NCI-H748 (cell line): ENCODE measurements around the gene RNF152.
A peak's percentile ranks its signal among the peaks of the same experiment; 100 is the strongest.
"Not testable (repeated sequence)": the region's sequence is repeated elsewhere in the genome, so short reads cannot be mapped to it uniquely, and the experiment has no call there.

Source experiments
- DNase-seq: peaks from one replicate; lab custom pipeline; 2025; ENCODE audit not compliant: unreplicated experiment; lab: John Stamatoyannopoulos, UW

RNF152 gene

DNA sequence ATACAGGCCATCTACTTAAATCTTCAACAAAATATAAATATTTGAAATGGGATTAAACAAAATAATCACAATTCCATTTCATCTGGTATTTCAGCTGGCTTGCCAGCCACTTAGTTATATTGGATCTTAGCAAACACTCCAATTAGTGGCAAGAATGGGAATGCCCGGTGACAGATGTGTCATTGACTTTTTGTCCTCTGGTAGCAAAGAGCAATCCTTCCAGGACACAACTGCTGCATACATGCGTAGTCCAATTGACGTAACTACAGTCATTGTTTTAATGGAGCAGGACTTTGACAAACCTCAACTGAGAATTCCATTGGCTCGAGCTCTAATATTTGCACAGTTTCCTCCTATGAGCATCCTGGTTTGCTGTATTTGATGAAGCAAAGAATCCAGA is 69.9 kb downstream of the RNF152 start:
- DNase-seq, result no peak

- DNase-seq, result no peak
Measured at GRCh38 chr18:61821748-61822147, 71.1 kb downstream of the RNF152 start.

GRCh38 chr18:61820882-61821281 is 71.9 kb downstream of the RNF152 start:
- DNase-seq, result no peak

GRCh38 chr18:61817086-61817485 is 75.7 kb downstream of the RNF152 start:
- DNase-seq, result no peak

DNA sequence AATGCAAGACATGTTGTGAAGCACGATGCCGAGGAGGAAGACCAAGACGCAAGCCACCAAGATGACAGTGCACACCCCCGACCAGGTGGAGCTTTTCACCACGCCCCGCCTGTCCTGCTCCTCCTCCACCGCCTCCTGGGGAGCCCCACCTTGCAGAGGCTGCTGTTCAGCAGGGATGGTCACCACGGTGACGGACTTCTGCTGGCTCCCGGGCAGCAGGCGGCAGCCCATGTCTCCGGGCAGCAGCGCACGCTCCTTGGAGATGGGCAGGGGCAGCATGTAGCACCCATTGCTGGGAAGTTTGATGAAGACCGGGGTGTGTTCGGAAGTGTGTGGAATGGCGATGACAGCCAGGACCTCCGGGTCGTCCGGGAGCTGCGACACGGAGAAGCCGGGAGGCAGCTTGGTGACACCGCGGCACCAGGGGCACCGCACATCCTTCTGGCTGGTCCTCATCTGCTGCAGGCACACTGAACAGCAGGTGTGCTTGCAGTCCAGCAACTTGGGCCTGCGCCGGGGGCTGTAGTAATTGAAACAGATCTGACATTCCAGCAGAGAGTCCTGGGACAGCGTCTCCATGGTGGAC is 76.8 kb downstream of the RNF152 start:
- DNase-seq, result peak; percentile 15

GRCh38 chr18:61808286-61808685 is 84.5 kb downstream of the RNF152 start:
- no peak for DNase-seq

- DNase-seq, result no peak
Measured at GRCh38 chr18:61803393-61803792, 89.4 kb downstream of the RNF152 start.

- no peak for DNase-seq
Measured at GRCh38 chr18:61797696-61798590, 94.9 kb downstream of the RNF152 start.

- peak; percentile 31 for DNase-seq
Measured at GRCh38 chr18:61791031-61791430, 101.8 kb downstream of the RNF152 start.

- not testable (repeated sequence) for DNase-seq
Measured at GRCh38 chr18:61787011-61787670, 105.7 kb downstream of the RNF152 start.

DNA sequence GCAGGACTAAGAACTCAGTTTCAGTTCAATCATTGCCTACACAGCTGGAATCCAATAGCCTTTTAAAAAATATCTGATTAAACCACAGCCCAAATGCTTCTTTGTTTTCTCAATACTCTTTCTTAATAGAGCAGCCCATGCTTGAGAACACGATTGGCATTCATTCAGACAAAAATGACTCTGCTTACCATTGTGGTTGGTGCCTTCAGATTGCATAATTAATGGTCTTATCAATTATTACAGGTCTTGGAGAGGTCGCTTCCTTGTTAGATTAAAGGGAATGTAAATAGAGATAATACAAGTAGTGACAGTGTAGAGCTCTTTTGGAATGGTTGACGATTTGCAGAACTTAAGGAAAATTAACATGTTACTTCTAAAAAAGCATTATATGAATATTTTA is 107.2 kb downstream of the RNF152 start:
- DNase-seq, result no peak

GRCh38 chr18:61784834-61785233 is 108.0 kb downstream of the RNF152 start:
- no peak for DNase-seq

DNA sequence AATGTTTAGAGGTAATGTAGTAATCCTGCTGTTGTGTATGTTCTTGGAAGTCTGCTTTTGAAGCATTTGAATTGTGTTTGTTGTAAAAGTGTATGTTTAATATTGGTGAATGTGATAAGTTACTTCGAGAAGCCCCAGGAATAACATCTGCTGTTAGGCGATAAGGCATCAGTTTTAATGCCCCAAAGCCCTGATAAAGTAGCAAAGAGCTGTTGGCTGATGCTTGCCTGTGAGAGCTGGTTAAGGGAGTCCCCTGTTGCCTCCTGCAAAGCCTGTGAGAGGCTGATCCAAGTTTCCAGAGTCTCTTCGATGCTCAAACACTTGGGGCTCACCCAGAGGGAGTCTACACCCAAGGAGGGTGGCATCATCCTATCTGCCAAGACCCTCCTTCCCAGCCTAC is 110.3 kb downstream of the RNF152 start:
- DNase-seq, result no peak

- DNase-seq, result not testable (repeated sequence)
Measured at GRCh38 chr18:61776201-61776600, 116.6 kb downstream of the RNF152 start.

GRCh38 chr18:61774846-61775245 is 118.0 kb downstream of the RNF152 start:
- no peak for DNase-seq

DNA sequence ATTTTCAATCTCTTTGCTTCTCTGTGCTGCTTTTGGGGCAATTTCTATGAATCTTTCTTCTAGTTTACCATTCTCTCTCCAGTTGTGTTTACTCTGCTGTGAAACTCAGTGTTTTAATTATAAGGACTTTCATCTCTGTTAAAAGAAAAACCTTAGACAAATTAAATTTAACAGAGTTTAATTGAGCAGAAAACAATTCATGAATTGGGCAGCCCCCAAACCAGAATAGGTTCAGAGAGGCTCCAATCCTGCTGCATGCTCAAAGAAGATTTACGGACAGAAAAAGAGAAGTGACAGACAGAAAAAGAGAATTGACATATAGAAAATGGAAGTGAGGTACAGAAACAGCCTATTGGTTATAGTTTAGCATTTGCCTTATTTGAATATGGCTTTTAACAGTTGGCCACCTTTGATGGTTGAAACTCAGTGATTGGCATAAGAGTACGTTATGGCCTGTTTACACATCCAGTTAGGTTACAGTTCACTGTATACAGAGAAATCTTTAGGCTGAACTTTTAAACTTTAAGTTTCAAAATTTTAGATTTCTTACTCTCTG is 120.4 kb downstream of the RNF152 start:
- no peak for DNase-seq

DNA sequence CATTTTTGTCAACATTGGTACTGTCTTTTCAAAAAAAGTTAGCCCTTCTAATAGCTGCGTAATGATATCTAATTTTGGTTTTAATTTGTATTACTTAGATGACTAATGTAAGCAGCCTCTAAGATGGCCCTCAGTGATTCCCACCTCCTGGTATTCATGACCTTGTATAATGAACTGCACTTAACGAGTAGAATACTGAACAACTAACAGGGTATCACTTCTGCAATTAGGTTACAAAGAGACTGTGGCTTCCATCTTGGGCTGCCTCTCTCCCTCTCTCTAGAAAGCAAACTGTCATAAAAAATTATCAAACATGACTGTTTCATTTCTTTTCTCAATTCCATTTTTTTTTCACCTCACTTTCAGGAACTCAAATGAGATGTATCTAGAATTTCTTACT is 120.9 kb downstream of the RNF152 start:
- DNase-seq, result no peak

- no peak for DNase-seq
Measured at GRCh38 chr18:61770279-61770678, 122.5 kb downstream of the RNF152 start.

GRCh38 chr18:61766266-61766884 is 126.4 kb downstream of the RNF152 start:
- no peak for DNase-seq

DNA sequence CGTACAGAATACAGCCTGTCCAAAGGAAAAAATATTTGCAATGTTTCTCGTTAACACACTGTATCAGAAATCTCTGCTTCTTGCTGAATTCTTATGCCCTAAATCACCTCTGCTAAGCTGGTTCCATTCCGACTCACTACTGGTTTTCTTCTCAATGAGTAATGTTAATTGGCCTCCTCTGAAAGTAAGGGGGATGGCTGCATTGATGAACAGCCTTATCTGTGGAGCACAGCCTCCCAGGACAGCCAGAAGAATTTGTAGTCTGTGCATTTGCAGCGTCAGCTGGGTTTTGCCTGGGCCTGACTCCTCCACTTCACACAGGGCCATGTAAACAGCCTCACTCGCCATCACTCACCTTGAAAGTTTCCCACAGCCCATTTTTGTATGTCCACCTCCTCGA is 127.7 kb downstream of the RNF152 start:
- no peak for DNase-seq

DNA sequence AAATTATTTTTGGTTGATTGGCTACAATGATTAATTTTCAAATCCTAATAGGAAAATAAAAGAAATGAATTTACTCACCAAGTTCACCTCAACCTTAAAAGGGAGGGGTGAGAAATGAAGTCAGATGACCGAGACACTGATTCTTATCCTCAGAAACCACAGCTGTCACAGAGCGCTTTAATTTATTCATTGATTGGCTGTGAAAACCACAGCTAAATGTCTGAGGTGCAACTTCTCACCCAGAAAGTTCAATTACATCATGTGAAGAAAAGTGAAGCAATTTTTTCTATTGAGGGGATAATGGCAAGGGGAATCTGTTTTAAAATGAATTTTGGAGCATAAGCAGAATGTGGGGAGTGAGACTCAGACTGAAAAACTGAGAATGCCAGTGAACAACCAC is 128.4 kb downstream of the RNF152 start:
- DNase-seq, result no peak
